Esophagus (tissue), 2 donors: ENCODE data around the gene AUTS2. TPM values are rescaled to one million over a fixed set of nuclear protein-coding genes. Genes with fewer than 3 reads are reported as not detected.

ENCODE experiments used
- H3K27ac ChIP-seq, 2 donors: one replicate each; pipeline ENCODE4 v1.5.1; 2013; ENCODE audit warnings: low read depth in 2 of 2, mild to moderate bottlenecking in 2 of 2, inconsistent platforms in 1 of 2, low read length in 1 of 2, moderate library complexity in 1 of 2
- H3K27me3 ChIP-seq, 2 donors: one replicate each; pipeline ENCODE4 v1.6.1; 2013; ENCODE audit warnings: low read length in 2 of 2, control low read depth in 1 of 2, mild to moderate bottlenecking in 1 of 2; ENCODE audit not compliant: insufficient read depth in 2 of 2, control insufficient read depth in 1 of 2
- H3K36me3 ChIP-seq, 2 donors: one replicate each; pipeline ENCODE4 v1.6.1; 2013; ENCODE audit warnings: low read length in 1 of 2; ENCODE audit not compliant: control insufficient read depth in 2 of 2, insufficient read depth in 2 of 2
- H3K4me1 ChIP-seq, 2 donors: one replicate each; pipeline ENCODE4 v1.6.1; 2013; ENCODE audit warnings: low read length in 1 of 2; ENCODE audit not compliant: control insufficient read depth in 2 of 2, insufficient read depth in 2 of 2
- H3K4me3 ChIP-seq, 2 donors: one replicate each; pipeline ENCODE4 v1.5.1; 2013; ENCODE audit warnings: low read length in 2 of 2, mild to moderate bottlenecking in 2 of 2, low read depth in 1 of 2, moderate library complexity in 1 of 2
- H3K9me3 ChIP-seq, 2 donors: one replicate each; pipeline ENCODE4 v1.6.1; 2013; ENCODE audit warnings: mild to moderate bottlenecking in 2 of 2, low read depth in 1 of 2, low read length in 1 of 2, moderate library complexity in 1 of 2; ENCODE audit not compliant: control insufficient read depth in 2 of 2, insufficient read depth in 1 of 2
- WGBS, 2 donors: extraction: QIAGEN DNeasy Blood & Tissue Kit; methylation state at CpG; one replicate each; pipeline ENCODE4 v1.1.7; 2013; 5-methylcytosine and 5-hydroxymethylcytosine counted together
- polyA plus RNA-seq, 2 donors: library from polyadenylated mRNA; stranded (reverse); fragments of 200-250 nt; gene quantifications; one replicate each; pipeline ENCODE4 v1.2.3, GENCODE V29; 2013
- donor health status: healthy with polysubstance abuse.
- donor health status: Bipolar disorder and iron deficiency.

Gene AUTS2
- polyA plus RNA-seq, 2 donors = 8.3 to 15.6 TPM

DNA sequence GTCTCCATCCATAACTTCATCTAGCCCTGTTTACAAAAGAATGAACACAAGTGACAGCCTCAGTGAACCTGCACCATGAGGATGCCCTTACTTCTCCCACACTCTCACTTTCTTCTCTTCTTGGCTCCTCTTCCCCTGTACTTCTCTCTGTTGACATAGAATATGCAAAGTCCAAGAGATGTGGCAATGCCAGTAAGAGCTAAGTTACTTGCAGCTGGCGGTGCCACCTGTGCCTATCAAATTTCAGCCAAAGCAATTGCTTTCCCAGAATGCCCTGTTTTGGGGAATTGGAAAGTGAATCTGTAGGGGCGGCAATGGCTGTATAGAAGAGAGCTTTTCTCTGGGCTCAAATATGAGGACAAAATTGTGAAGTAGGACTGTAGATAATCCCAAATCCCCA lies 557.8 kb downstream of the AUTS2 start:
- Histone ChIP-seq H3K27me3 (no peaks in the 10 kb centered on the region), H3K9me3 (no peaks in the 10 kb centered on the region), H3K4me1 (no peaks in the 10 kb centered on the region), H3K36me3 (no peaks in the 10 kb centered on the region), H3K4me3 (no peak overlapping the region), H3K27ac (no peak overlapping the region)
- 88 to 94% methylated on average over 2 of the region's 2 CpGs for WGBS, 2 donors

DNA sequence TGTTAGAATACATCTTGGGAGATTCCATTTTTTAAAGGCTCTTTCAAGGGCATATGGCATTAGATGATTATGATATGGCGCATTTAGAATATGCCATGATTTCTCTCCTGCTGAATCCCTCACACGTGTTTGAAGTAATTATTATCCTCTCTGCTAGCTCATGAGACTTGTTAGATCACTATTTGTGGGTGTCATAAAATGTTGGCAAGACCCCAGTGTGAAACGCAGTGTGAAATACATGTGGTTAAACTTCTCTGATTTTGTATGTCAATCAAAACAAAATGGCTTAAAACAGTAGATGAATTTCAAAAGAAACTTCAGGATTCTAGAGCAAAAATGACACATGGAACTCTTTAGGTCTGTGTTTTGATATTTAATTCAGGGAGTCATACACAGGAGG lies 560.8 kb downstream of the AUTS2 start:
- no peaks in the 10 kb centered on the region for H3K4me1 ChIP-seq
- WGBS, 2 donors = 78 to 81% methylated on average over 3 of the region's 3 CpGs
- no peak overlapping the region for H3K4me3 ChIP-seq
- H3K36me3 ChIP-seq = no peaks in the 10 kb centered on the region
- no peaks in the 10 kb centered on the region for H3K9me3 ChIP-seq
- no peak overlapping the region for H3K27ac ChIP-seq
- no peaks in the 10 kb centered on the region for H3K27me3 ChIP-seq

DNA sequence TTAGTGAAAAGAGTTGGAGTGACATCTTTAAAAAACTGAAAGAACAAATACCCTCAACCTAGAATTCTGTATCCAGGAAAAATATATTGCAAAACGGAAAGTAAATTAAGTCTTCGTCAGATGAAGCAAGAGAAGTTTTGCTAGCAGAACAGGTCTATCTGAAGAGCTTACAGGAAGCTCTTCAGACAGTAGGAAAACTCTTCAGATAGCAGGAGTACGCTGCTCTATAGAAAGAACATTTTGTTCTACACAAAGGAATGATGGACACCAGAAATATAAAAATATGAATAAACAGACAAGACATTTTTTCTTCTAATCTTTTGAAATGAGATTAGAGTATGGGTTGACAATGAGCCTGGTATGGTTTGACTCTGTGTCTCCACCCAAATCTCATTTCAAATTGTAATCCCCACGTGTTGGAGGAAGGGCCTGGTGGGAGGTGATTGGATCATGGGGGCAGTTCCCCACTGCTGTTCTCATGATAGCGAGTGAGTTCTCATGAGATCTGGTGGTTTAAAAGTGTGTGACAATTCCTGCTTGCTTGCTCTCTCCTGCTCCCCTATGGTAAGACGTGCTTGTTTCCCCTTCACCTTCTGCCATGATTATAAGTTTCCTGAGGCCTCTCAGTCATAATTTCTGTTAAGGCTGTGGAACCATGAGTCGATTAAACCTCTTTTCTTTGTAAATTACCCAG lies 567.3 kb downstream of the AUTS2 start:
- H3K4me3 ChIP-seq = no peak overlapping the region
- peaks cover 0 to 1% of the 10 kb centered on the region in 2 donors for H3K9me3 ChIP-seq
- H3K36me3 ChIP-seq = no peaks in the 10 kb centered on the region
- no peaks in the 10 kb centered on the region for H3K4me1 ChIP-seq
- no peak overlapping the region for H3K27ac ChIP-seq
- WGBS, 2 donors = 82 to 84% methylated on average over 7 of the region's 7 CpGs
- H3K27me3 ChIP-seq = no peaks in the 10 kb centered on the region

DNA sequence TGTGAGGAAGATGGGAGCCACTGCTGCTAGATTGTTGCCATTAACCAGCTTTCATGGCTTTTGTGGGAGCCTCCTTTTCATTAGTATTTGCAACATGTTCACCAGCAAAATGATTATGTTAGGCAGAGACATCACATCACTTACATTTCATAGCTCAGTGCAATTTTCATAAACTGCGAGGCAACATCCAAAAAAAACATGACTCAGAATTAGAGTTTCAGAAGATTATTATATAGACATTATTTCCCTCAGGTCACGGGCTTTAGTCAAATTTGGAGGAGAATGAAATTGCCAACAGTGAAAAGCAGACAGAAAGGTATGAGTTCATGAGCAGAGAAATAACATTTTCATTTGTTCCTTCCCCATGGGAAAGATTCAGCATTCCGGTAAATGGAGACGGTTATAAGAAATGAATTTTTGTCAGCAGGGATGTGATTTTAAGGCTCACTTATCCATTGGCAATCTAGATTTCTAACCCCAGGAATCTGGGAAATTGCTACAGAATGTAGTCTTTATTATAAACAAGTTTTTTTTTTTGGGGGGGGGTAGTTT lies 573.2 kb downstream of the AUTS2 start:
- Histone ChIP-seq H3K27me3 (no peaks in the 10 kb centered on the region), H3K9me3 (peaks cover 0 to 2% of the 10 kb centered on the region in 2 donors), H3K4me1 (no peaks in the 10 kb centered on the region), H3K36me3 (no peaks in the 10 kb centered on the region), H3K27ac (no peak overlapping the region), H3K4me3 (no peak overlapping the region)
- WGBS, 2 donors = 90 to 94% methylated on average over 4 of the region's 4 CpGs

DNA sequence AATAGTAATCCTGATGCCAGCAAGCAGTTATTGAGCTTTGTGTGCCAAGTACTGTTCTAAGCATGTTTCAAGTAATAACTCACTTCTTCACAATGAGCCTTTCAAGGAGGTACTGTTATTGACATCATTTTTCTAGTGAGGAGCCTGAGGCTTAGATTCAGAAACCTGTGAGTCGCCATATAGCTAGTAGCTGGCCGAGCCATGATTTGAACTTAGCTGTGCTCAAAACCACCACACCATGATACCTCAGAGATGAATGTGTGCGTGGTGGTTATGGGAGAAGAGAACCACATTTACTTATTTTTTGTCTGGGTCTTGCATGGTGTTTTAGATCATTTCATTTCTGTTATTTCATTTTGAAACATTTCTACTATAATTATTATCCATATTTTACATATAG lies 578.9 kb downstream of the AUTS2 start:
- WGBS, 2 donors = 67 to 74% methylated on average over 3 of the region's 3 CpGs
- H3K27ac ChIP-seq = no peak overlapping the region
- no peak overlapping the region for H3K4me3 ChIP-seq
- H3K4me1 ChIP-seq = no peaks in the 10 kb centered on the region
- H3K9me3 ChIP-seq = no peaks in the 10 kb centered on the region
- no peaks in the 10 kb centered on the region for H3K27me3 ChIP-seq
- H3K36me3 ChIP-seq = no peaks in the 10 kb centered on the region

DNA sequence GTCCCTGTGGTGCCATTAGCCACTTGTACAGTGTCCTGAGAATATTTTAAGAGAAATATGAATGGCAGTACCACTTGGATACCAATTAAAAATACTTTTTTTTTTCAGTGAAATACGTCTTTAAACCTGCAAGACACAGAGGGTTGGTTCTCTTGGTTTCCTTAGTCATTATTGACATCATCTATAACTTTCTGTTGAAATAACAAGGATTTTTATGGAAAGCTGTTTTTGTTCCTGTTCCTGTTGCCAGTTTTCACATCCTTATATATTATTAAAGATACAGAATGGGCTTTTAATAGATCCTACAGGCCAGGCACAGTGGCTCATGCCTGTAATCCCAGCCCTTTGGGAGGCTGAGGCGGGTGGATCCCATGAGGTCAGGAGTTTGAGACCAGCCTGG lies 579.9 kb downstream of the AUTS2 start:
- no peak overlapping the region for H3K4me3 ChIP-seq
- H3K27me3 ChIP-seq = no peaks in the 10 kb centered on the region
- no peaks in the 10 kb centered on the region for H3K4me1 ChIP-seq
- no peaks in the 10 kb centered on the region for H3K9me3 ChIP-seq
- WGBS, 2 donors = 79 to 86% methylated on average over 2 of the region's 2 CpGs
- H3K27ac ChIP-seq = no peak overlapping the region
- no peaks in the 10 kb centered on the region for H3K36me3 ChIP-seq

DNA sequence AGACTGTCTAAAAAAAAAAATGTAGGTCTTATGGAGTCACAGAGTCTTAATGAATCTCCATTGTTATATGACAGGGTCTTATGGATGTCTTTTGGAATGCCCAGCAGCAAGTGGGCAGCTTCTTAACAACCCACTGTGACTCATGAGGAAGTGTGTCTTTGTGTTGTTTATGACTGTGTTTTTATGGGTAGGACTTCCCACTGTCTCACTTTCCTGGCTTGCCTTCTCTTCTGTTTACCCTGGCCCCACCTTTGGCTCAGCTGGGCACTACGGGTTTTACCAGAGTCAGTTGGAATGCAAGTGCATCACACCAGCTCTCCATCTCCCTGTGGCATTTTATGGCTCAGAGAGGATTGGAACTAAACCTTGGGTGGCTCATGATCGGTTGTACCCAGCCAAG lies 580.5 kb downstream of the AUTS2 start:
- Histone ChIP-seq H3K4me3 (no peak overlapping the region), H3K27ac (peak overlapping the region in 1 of 2 donors; percentile 15), H3K36me3 (no peaks in the 10 kb centered on the region), H3K9me3 (no peaks in the 10 kb centered on the region), H3K27me3 (no peaks in the 10 kb centered on the region), H3K4me1 (no peaks in the 10 kb centered on the region)
- WGBS, 2 donors = 44 to 52% methylated on average over 2 of the region's 2 CpGs

DNA sequence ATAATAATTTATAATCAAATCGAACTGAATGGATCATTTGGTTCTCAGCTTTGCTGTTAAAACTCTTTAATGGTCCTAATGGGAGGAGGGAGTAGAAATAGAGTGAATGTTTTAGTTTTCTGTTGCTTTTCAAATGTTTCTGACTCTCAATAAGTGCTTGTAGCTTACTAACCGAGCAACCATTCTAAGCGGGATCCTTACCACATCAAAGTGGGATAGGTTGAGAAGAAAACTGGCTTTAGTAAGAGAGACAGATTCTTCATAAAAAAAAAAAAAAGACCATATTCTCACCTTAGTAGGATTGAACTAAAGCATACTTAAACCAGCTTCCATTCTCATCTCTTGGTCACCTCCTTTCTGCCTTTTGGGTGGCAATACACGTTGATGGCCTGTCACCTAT lies 584.2 kb downstream of the AUTS2 start:
- 82% methylated on average over 4 of the region's 4 CpGs for WGBS, 2 donors
- no peaks in the 10 kb centered on the region for H3K27me3 ChIP-seq
- H3K4me3 ChIP-seq = no peak overlapping the region
- H3K36me3 ChIP-seq = no peaks in the 10 kb centered on the region
- H3K4me1 ChIP-seq = no peaks in the 10 kb centered on the region
- no peak overlapping the region for H3K27ac ChIP-seq
- no peaks in the 10 kb centered on the region for H3K9me3 ChIP-seq

DNA sequence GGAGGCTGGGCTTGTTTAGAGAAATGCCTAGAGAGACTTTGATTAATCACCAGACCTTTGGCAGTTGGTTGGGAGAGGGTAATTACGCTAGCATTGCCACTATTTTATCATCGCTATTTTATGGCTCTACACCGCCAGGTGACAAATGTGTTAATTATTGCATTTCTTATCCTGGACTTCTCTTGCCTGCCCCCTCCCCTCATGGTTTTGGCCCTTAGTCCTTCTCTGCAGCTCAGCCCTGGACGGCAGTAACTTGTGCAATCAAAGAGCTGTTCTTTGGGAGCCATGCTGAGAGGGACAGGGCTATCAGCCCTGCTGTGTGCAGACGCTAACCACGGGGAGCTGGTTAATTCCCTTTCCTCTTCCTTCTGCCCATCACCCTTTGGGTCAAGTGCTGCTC lies 585.0 kb downstream of the AUTS2 start:
- Histone ChIP-seq H3K36me3 (no peaks in the 10 kb centered on the region), H3K27ac (no peak overlapping the region), H3K4me1 (no peaks in the 10 kb centered on the region), H3K9me3 (no peaks in the 10 kb centered on the region), H3K4me3 (no peak overlapping the region), H3K27me3 (no peaks in the 10 kb centered on the region)
- WGBS, 2 donors = 72 to 74% methylated on average over 6 of the region's 6 CpGs
